Activated naive CD4-positive, alpha-beta T cell treated with anti-CD3 and anti-CD28 coated beads for 36 hours (primary cell): Measurements from ENCODE around the gene VCP. TPM values are rescaled to one million over a fixed set of nuclear protein-coding genes. Genes with fewer than 3 reads are reported as not detected.

Experiments used
- CTCF ChIA-PET: fragments of 350-600 bp; sonication (Branson Sonifier 250); formaldehyde crosslinking; loops from one replicate; lab custom pipeline; 2021; ENCODE audit warnings: antibody characterized with exemption; lab: Charles Lee
- DNase-seq: peaks from one replicate; pipeline ENCODE4 v3.0.0-alpha.2; 2020
- H3K27ac Mint-ChIP-seq: one replicate; pipeline ENCODE4 v1.8.0; 2021; ENCODE audit warnings: mild to moderate bottlenecking, mixed read lengths
- H3K27me3 Mint-ChIP-seq: one replicate; pipeline ENCODE4 v1.8.0; 2021; ENCODE audit warnings: low read depth, mixed read lengths
- H3K36me3 Mint-ChIP-seq: one replicate; pipeline ENCODE4 v1.8.0; 2021; ENCODE audit warnings: low read depth, mixed read lengths
- H3K4me1 Mint-ChIP-seq: one replicate; pipeline ENCODE4 v1.8.0; 2021; ENCODE audit warnings: low read depth, mixed read lengths
- H3K4me3 Mint-ChIP-seq: one replicate; pipeline ENCODE4 v1.8.0; 2021; ENCODE audit warnings: mild to moderate bottlenecking, moderate library complexity, mixed read lengths
- H3K9me3 Mint-ChIP-seq: one replicate; pipeline ENCODE4 v1.8.0; 2021; ENCODE audit warnings: mixed read lengths
- intact Hi-C: fragments of 100-400 bp; cut with micrococcal nuclease; formaldehyde crosslinking; loops from one replicate; pipeline ENCODE4 v1.15.1; 2023
- total RNA-seq, 2 experiments: library from RNA; stranded (reverse); gene quantifications; one replicate each; pipeline ENCODE4 v1.2.3, GENCODE V29; 2021

VCP gene
- total RNA-seq, 2 experiments from 2014 or later = 218 to 226 TPM

DNA sequence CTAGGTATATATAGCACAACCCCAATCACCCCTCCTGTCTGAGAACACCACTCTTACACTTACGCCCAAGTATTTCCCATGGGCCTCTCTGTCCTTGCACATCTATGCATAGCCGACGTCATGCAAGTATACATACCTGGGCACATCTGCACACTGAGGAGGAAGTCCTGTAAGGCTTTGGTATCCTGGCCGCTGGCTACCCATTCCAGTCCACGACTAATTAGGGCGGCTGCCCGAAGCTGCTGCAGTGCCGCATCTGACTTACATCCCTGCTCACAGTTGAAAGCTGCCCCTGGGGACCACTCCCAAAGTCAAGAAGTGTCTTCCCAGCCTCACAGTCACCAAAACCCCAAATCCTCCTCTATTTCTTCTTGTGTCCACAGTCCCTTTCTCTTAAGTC, 2.4 kb upstream of the VCP start:
- CTCF ChIA-PET = no interaction called here
- Mint-ChIP-seq H3K36me3 (peaks cover 53% of the 10 kb centered on the region), H3K9me3 (no peaks in the 10 kb centered on the region), H3K4me1 (peaks cover 45% of the 10 kb centered on the region), H3K27ac (no peak overlapping the region), H3K4me3 (no peak overlapping the region), H3K27me3 (no peaks in the 10 kb centered on the region)
- intact Hi-C loops = loop anchor here (5.0 to 10.0 kb wide), 2 partner anchors 427 to 750 kb away; partner anchors contain the start of genes GALT, KIF24 and NUDT2
- no peak for DNase-seq

DNA sequence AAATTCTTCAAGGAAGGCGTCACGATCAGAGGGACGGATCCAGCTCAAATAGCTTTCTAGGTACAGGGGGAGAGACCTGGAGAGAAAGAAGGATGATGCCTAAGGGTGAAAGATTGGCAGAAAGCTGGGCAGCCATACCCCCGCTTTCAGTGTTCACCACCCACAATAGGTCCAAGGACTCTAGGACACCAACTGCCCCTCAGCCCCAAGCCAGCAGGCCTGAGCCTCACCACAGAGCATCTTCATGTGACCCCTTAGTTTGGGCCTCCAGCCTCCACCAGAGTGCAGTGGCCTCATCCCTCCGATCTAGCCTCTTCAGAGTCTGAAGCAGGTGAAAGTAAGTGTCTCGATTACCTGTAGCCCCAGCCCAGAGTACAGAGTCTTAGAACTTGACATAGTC, 1.7 kb upstream of the VCP start:
- Mint-ChIP-seq H3K4me3 (no peak overlapping the region), H3K36me3 (peaks cover 55% of the 10 kb centered on the region), H3K9me3 (no peaks in the 10 kb centered on the region), H3K27ac (no peak overlapping the region), H3K4me1 (peaks cover 50% of the 10 kb centered on the region), H3K27me3 (no peaks in the 10 kb centered on the region)
- intact Hi-C loops = loop anchor here (5.0 to 10.0 kb wide), 2 partner anchors 427 to 749 kb away; partner anchors contain the start of genes GALT, KIF24 and NUDT2
- no peak for DNase-seq
- CTCF ChIA-PET = no interaction called here

DNA sequence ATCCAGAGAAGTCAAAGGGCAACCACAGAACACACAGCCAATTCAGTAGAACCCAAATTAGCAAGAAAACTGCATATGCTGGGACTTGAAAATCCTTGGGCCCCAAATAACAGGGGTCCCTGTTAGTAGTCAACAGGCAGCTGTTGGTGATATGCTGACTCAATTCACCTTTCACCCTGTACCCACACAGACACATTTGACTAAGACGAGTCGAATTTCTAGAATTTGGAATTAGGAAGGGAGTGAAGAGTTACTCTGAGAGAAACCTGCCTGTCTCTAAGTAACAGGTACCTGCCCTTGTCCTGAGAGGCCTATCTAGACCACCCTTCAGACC, 821 bp upstream of the VCP start:
- H3K4me1 Mint-ChIP-seq = peaks cover 50% of the 10 kb centered on the region
- peaks cover 58% of the 10 kb centered on the region for H3K36me3 Mint-ChIP-seq
- intact Hi-C loops = loop anchor here (2.0 to 10.0 kb wide), 3 partner anchors 408 to 748 kb away; partner anchors contain the start of genes GALT, KIF24 and NUDT2
- peak overlapping the region; percentile 92 for H3K4me3 Mint-ChIP-seq
- peak overlapping the region; percentile 96 for H3K27ac Mint-ChIP-seq
- no peaks in the 10 kb centered on the region for H3K9me3 Mint-ChIP-seq
- H3K27me3 Mint-ChIP-seq = no peaks in the 10 kb centered on the region
- CTCF ChIA-PET = no interaction called here
- no peak for DNase-seq

DNA sequence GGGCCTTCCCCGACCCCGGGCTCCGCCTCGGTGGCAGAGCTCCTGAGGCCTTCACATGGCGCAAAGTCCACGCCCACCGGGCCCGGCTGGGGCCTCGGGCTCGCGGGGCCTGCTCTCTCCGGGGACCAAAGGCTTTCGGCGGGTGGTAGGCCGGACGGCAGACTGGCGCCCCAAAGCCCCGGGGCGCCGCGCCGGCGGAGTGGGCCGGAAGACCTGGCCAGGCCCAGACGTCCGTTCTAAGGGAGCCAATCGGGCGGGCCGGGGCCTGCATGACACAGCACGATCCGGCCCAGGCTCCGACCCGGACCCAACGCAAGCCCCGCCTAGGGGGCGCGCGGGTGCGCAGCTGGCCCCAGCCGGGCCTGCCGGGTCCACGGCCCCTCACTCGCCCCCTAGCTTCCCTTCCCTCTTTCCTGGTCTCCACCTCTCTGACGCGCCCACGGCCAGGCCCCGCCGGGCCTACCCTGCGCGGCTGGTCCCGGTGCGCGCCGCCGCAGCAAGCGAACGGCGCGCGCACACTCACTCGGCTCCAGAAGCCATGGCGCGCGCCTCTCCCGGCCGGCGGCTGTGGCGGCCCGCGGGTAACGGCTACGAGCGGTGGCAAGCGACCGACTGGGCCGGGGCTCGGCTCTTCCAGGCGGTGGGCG, 488 bp downstream of the VCP start:
- intact Hi-C loops = loop anchor here (1.0 to 10.0 kb wide), 10 partner anchors 8 to 747 kb away; partner anchors contain the start of genes CREB3, DNAI1, DNAJB5 and FAM219A
- peak; percentile 77 for DNase-seq
- Mint-ChIP-seq H3K4me3 (peak overlapping the region; percentile 92), H3K9me3 (no peaks in the 10 kb centered on the region), H3K27me3 (no peaks in the 10 kb centered on the region), H3K4me1 (peaks cover 57% of the 10 kb centered on the region), H3K27ac (peak overlapping the region; percentile 96), H3K36me3 (peaks cover 63% of the 10 kb centered on the region)
- CTCF ChIA-PET = interaction anchor here (0.6 to 5.1 kb wide), 9 partner anchors 8 to 172 kb away, joined by 3 to 30 read pairs (median 3); partner anchors contain the start of gene PIGO

- peaks cover 66% of the 10 kb centered on the region for H3K36me3 Mint-ChIP-seq
- intact Hi-C loops = loop anchor here (1.0 to 10.0 kb wide), 3 partner anchors 424 to 746 kb away; partner anchors contain the start of genes CREB3, GALT, KIF24 and NUDT2
- CTCF ChIA-PET = interaction anchor here (0.6 to 5.1 kb wide), 9 partner anchors 9 to 172 kb away, joined by 3 to 30 read pairs (median 3); partner anchors contain the start of gene PIGO
- no peaks in the 10 kb centered on the region for H3K27me3 Mint-ChIP-seq
- H3K4me1 Mint-ChIP-seq = peaks cover 61% of the 10 kb centered on the region
- H3K9me3 Mint-ChIP-seq = no peaks in the 10 kb centered on the region
- peak overlapping the region; percentile 92 for H3K4me3 Mint-ChIP-seq
- peak; percentile 49 for DNase-seq
- peak overlapping the region; percentile 96 for H3K27ac Mint-ChIP-seq
Measured at GRCh38 chr9:35070823-35071813, 1.3 kb downstream of the VCP start.

DNA sequence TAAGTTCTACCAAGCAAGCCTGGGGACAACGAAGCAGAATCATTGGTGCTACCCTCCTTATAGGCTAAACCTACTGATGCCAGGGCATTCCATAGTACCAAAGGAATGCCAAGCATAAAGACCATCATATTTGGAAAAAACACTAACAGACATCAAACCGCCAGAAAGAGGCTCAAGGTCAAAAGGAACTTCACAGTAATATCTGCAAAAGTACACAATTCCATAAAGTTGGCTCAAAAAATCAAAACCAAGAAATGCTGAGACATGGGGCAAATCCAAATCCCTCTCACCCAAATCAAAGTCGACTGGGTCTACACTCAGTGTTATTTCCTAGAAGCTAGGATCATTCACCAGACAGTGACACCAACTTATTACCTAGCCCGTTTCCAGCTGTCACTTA, 3.4 kb downstream of the VCP start:
- DNase-seq = no peak
- peaks cover 60% of the 10 kb centered on the region for H3K4me1 Mint-ChIP-seq
- CTCF ChIA-PET = interaction anchor here (0.6 to 5.1 kb wide), 4 partner anchors 18 to 169 kb away, joined by 4 to 30 read pairs (median 6); partner anchors contain the start of gene PIGO
- H3K4me3 Mint-ChIP-seq = peak overlapping the region; percentile 21
- no peak overlapping the region for H3K27ac Mint-ChIP-seq
- H3K27me3 Mint-ChIP-seq = no peaks in the 10 kb centered on the region
- intact Hi-C loops = no loop called here
- H3K9me3 Mint-ChIP-seq = no peaks in the 10 kb centered on the region
- peaks cover 61% of the 10 kb centered on the region for H3K36me3 Mint-ChIP-seq

GRCh38 chr9:35067056-35067455, 5.4 kb downstream of the VCP start:
- intact Hi-C loops = no loop called here
- no peak overlapping the region for H3K4me3 Mint-ChIP-seq
- DNase-seq = no peak
- no peaks in the 10 kb centered on the region for H3K27me3 Mint-ChIP-seq
- H3K4me1 Mint-ChIP-seq = peaks cover 45% of the 10 kb centered on the region
- CTCF ChIA-PET = interaction anchor here (1.3 to 2.0 kb wide), 2 partner anchors 16 to 168 kb away, joined by 5 to 6 read pairs; no protein-coding TSS in a partner anchor
- H3K9me3 Mint-ChIP-seq = no peaks in the 10 kb centered on the region
- peak overlapping the region; percentile 62 for H3K27ac Mint-ChIP-seq
- H3K36me3 Mint-ChIP-seq = peaks cover 73% of the 10 kb centered on the region

DNA sequence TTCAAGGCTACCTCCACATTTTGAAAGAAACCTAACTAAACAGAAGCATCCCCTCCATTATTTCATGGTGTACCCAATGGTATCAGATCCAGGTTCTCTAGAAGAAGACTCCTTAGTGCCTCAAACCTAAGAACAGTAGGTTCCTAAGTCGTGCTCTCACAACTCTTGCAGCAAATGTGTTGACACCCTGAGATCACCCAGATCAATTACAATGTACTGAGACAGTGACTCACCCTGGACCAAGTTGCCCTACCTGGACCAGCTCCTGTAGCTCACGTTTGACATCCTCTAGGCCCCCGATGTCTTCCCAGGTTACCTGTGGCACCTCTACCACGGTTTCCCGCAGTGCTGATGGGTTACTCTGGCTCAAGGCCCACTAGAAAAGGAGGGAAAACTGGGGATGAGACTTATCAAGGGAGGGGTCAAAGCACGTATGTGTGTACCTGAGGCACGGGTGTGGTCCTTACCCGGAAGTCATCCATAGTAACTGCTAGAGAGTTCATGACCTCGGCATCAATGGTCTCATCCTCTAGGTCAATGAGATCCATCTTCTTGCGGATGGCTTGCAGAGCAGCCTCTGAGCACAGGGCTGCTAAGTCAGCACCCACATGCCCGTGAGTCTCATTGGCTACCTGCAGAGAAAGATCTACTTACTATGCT, 11.7 kb downstream of the VCP start:
- Mint-ChIP-seq H3K27ac (no peak overlapping the region), H3K4me3 (no peak overlapping the region), H3K9me3 (no peaks in the 10 kb centered on the region), H3K27me3 (no peaks in the 10 kb centered on the region), H3K36me3 (peaks cover 81% of the 10 kb centered on the region), H3K4me1 (peaks cover 2% of the 10 kb centered on the region)
- CTCF ChIA-PET = interaction anchor here (0.7 to 2.9 kb wide), 3 partner anchors 10 to 161 kb away, joined by 6 to 9 read pairs (median 9); no protein-coding TSS in a partner anchor
- intact Hi-C loops = no loop called here
- DNase-seq = no peak

DNA sequence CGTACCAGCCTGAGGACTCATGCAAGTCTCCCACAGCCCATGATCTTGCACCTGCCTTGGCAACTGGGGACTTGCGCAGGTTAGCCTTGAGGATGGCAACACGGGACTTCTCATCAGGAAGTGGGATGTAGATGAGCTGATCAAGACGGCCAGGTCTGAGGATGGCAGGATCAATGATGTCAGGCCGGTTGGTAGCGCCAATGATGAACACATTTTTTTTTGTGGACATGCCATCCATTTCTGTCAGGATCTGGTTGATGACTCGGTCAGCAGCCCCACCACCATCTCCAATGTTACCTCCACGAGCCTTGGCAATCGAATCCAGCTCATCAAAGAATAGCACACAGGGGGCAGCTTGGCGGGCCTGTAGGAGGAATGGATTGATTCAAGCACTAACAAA, 13.0 kb downstream of the VCP start:
- no peaks in the 10 kb centered on the region for H3K4me1 Mint-ChIP-seq
- H3K27me3 Mint-ChIP-seq = no peaks in the 10 kb centered on the region
- H3K4me3 Mint-ChIP-seq = no peak overlapping the region
- H3K36me3 Mint-ChIP-seq = peaks cover 83% of the 10 kb centered on the region
- CTCF ChIA-PET = no interaction called here
- no peak for DNase-seq
- H3K9me3 Mint-ChIP-seq = no peaks in the 10 kb centered on the region
- no peak overlapping the region for H3K27ac Mint-ChIP-seq
- intact Hi-C loops = no loop called here

- CTCF ChIA-PET = interaction anchor here (1.5 to 1.6 kb wide), 2 partner anchors 159 to 297 kb away, joined by 3 to 5 read pairs; no protein-coding TSS in a partner anchor
- Mint-ChIP-seq H3K27me3 (no peaks in the 10 kb centered on the region), H3K36me3 (peaks cover 75% of the 10 kb centered on the region), H3K9me3 (no peaks in the 10 kb centered on the region), H3K4me3 (no peak overlapping the region), H3K27ac (no peak overlapping the region), H3K4me1 (no peaks in the 10 kb centered on the region)
- intact Hi-C loops = no loop called here
- no peak for DNase-seq
Measured at GRCh38 chr9:35057271-35057620, 15.2 kb downstream of the VCP start.

DNA sequence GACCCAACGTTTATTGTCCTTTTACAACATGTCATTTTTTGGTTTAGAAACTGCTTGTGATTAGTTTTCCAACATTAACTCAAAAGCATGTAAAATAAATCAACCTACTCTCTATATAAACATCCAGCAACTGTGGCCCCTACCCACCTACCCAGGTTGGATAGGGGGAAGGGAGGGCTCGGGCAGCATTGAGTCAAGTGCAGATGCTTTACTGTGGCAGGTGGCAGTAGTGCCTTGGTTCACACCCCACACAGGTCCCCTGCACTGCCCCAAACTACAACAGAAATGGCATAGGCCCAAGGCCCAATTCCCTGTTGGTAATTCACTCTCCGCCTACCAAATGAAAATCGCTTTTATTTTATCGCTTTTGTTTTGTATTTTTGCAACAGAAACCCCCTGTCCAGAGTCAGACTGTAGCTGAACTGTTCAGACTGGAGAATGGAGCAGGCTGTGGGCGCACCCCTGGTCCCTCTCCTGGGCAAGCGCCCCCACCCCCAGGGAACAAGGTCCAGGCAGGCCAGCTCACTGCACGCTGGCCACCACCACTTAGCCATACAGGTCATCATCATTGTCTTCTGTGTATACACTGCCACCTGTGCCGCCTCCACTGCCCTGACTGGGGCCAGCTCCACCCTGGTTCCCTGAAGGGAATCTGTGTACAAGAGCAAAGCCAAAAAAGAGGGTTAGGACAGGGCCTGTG, 15.7 kb downstream of the VCP start:
- Mint-ChIP-seq H3K4me1 (no peaks in the 10 kb centered on the region), H3K36me3 (peaks cover 72% of the 10 kb centered on the region), H3K27me3 (no peaks in the 10 kb centered on the region), H3K9me3 (no peaks in the 10 kb centered on the region), H3K4me3 (no peak overlapping the region), H3K27ac (no peak overlapping the region)
- intact Hi-C loops = no loop called here
- CTCF ChIA-PET = interaction anchor here (1.5 to 1.6 kb wide), 2 partner anchors 158 to 296 kb away, joined by 3 to 5 read pairs; no protein-coding TSS in a partner anchor
- no peak for DNase-seq
